ENCODE measurements around the gene TOP1. TPM values are rescaled to one million over a fixed set of nuclear protein-coding genes. Genes with fewer than 3 reads are reported as not detected.

TOP1 gene
- total RNA-seq, 1 donor from 2014 or later, result 21.3 TPM

DNA sequence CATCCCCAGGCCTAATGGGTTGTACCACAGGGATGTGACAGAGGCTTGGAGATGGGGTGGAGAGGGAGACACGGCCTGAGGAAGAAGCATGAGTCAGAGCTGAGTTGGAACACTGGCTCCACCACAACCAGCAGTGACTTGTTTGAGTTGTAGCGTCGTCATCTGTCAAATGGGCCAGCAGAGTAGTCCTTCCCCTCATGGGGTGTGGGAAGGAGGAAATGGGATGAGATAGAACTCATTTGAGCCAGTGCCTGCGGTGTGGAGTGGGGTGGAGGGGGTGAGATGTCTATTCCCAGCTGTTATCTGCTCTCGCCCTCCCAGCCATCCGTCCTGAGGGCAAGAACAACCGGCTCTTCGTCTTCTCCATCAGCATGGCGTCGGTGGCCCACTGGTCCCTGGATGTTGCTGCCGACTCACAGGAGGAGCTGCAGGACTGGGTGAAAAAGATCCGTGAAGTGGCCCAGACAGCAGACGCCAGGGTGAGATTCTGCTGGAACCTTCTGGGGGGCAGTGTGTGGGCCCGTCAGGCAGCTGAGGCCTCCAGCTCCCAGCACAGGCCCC lies 141.2 kb downstream of the TOP1 start:
- no peak for DNase-seq

DNA sequence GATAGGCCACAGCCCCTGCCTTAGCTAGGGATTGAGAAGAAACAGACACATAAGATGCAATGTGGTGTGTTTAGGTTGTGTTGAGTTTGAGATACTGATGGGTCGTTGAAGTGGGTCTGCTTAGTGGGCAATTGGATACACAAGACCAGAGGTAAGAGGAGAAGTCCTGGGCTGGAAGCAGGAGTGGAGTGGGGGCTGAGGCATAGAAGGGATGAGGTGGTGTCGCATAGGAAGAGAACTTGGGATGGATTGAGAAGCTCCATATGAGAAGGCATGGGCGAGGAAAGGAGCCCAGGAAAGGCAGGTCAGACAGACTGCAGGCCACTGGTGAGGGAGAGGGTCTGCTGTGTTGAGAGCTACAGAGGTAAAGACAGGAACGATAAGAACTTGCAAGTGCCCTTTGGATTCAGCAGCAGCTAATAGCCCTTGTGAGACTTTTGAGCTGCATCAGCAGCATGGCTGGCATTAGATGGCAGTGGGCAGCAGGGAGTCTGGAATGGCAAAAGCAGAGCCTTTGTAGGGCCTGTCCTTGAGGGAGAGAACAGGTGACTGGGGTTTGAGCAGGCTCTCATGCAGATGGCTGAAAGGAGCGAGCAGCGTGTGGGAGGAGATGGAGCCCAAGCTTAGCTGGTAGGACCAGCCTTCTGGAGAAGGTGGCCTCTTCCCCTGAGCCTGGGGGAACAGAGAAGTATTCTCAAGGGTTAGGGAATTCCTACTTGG lies 141.9 kb downstream of the TOP1 start:
- DNase-seq, result no peak

- DNase-seq, result no peak
Measured at GRCh38 chr20:41171736-41172295, 143.2 kb downstream of the TOP1 start.

- DNase-seq, result peak; percentile 41
Measured at GRCh38 chr20:41172296-41173140, 143.9 kb downstream of the TOP1 start.

DNA sequence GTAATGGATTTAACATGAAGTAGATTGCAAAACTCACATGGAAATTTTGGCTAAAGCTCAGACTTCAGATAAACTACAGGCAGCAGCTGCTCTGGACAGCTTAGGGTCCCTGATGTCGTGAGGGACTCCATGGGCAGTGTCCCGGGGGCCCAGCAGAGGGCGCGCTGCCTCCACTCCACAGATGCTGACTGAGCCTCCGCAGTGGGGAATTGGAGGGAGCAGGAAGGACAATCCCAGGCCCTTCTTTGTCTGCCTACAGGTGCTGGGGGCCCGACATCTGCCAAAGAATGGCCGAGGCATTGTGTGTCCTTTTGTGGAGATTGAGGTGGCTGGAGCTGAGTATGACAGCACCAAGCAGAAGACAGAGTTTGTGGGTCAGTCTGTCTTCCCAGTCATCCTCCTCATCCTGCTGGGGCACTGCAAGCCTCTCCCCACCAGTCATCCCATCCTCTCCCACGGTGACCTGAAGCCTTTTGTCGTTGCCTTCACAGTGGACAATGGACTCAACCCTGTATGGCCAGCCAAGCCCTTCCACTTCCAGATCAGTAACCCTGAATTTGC lies 144.6 kb downstream of the TOP1 start:
- DNase-seq, result peak; percentile 86

- no peak for DNase-seq
Measured at GRCh38 chr20:41173791-41174341, 145.2 kb downstream of the TOP1 start.

Other genes with a start within 250 kb of the TOP1 start
- 188 TPM in 2 replicates for gene PLCG1, start 108.7 kb downstream of the TOP1 start, total RNA-seq

Data from dermis blood vessel endothelial cell (primary cell).